ENCODE data around the gene DMD. TPM values are rescaled to one million over a fixed set of nuclear protein-coding genes. Genes with fewer than 3 reads are reported as not detected.
A peak's percentile ranks its signal among the peaks of the same experiment; 100 is the strongest.

Gene DMD
- total RNA-seq, 1 donor from 2014 or later: 4.0 TPM

GRCh38 chrX:31126205-31126604 lies 2085.1 kb downstream of the DMD start:
- DNase-seq (ENCODE audit: low read depth): no peak

- DNase-seq (ENCODE audit: low read depth): peak; percentile 9
These were observed 2086.8 kb downstream of the DMD start for GRCh38 chrX:31124536-31124935.

- DNase-seq (ENCODE audit: low read depth): no peak
These were observed 2088.0 kb downstream of the DMD start for GRCh38 chrX:31123335-31123734.

GRCh38 chrX:31117266-31117665 lies 2094.1 kb downstream of the DMD start:
- DNase-seq (ENCODE audit: low read depth): peak; percentile 33

GRCh38 chrX:31115398-31115797 lies 2096.0 kb downstream of the DMD start:
- no peak for DNase-seq (ENCODE audit: low read depth)

GRCh38 chrX:31114858-31115257 lies 2096.5 kb downstream of the DMD start:
- DNase-seq (ENCODE audit: low read depth): no peak

- DNase-seq (ENCODE audit: low read depth): no peak
These were observed 2098.9 kb downstream of the DMD start for GRCh38 chrX:31112226-31112999.

GRCh38 chrX:31110657-31111056 lies 2100.7 kb downstream of the DMD start:
- no peak for DNase-seq (ENCODE audit: low read depth)

- DNase-seq (ENCODE audit: low read depth): no peak
These were observed 2111.7 kb downstream of the DMD start for GRCh38 chrX:31099536-31100090.

GRCh38 chrX:31098079-31098478 lies 2113.3 kb downstream of the DMD start:
- DNase-seq (ENCODE audit: low read depth): no peak

- DNase-seq (ENCODE audit: low read depth): no peak
These were observed 2117.7 kb downstream of the DMD start for GRCh38 chrX:31093639-31093975.

- no peak for DNase-seq (ENCODE audit: low read depth)
These were observed 2118.2 kb downstream of the DMD start for GRCh38 chrX:31092970-31093638.

- DNase-seq (ENCODE audit: low read depth): no peak
These were observed 2118.9 kb downstream of the DMD start for GRCh38 chrX:31092476-31092875.

- no peak for DNase-seq (ENCODE audit: low read depth)
These were observed 2119.5 kb downstream of the DMD start for GRCh38 chrX:31091819-31092218.

- DNase-seq (ENCODE audit: low read depth): no peak
These were observed 2136.8 kb downstream of the DMD start for GRCh38 chrX:31074522-31074921.

GRCh38 chrX:31071725-31072124 lies 2139.6 kb downstream of the DMD start, which contains the start of gene FTHL17:
Gene FTHL17, minus strand, starts transcription at chrX:31072041. Its CDS starts 88 bp downstream, at chrX:31071953.
- no peak for DNase-seq (ENCODE audit: low read depth)

- no peak for DNase-seq (ENCODE audit: low read depth)
These were observed 2140.1 kb downstream of the DMD start for GRCh38 chrX:31071262-31071661.

GRCh38 chrX:31070057-31070468 lies 2141.3 kb downstream of the DMD start:
- no peak for DNase-seq (ENCODE audit: low read depth)
